Measurements from ENCODE around the gene PDGFA.
A peak's percentile ranks its signal among the peaks of the same experiment; 100 is the strongest.
"Not testable (repeated sequence)": the region's sequence is repeated elsewhere in the genome, so short reads cannot be mapped to it uniquely, and the experiment has no call there.

PDGFA gene

DNA sequence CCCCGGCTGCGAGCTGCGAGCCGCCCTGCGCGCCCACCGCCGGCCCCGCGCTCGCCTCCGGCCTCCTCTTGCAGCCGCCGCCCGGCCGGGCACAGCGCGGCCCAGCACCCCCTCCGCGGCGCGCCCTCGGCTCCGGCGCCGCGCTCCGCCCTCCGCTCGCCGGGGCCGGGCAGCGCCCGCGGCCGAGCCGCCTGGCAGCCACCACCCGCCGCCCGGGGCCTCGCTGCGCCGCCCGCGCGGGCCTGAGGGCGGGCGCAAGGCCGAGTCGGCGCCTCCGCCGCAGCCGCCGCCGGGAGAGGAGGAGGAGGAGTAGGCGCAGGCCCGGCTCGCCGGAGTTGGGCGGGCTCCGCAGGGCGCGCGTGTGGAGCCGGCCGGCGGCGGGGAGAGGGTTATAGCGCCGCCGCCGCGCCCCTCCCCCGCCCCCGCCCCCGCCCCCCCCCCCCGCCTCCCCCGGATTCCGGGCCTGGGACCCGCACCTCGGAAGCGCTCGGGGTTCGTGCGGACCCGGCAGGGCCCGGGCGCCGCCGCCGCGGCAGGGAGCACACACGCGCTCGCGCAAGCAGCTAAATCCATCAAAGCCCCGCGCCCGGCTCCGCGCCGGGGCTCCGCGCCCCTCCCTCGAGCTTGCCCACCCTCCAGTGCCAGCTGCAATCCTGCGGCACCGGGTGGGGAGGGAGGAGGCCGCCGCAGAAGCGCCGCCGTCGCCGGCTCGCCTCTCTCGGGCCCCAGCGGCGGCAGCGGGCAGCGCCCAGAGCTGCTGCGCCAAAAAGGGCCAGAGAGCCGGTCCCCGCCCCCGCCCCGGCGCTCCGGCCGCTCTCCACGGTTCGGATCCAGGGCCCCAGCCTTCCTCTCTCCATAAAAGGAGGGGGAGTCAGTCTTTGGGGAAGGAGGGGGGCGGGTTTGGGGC is at the start of gene PDGFA:
Gene PDGFA, minus strand, starts transcription at position 363 of the 907 bp plus-strand sequence. CDS start 845 bp downstream, outside the sequence.
- peak; percentile 21 for DNase-seq

DNA sequence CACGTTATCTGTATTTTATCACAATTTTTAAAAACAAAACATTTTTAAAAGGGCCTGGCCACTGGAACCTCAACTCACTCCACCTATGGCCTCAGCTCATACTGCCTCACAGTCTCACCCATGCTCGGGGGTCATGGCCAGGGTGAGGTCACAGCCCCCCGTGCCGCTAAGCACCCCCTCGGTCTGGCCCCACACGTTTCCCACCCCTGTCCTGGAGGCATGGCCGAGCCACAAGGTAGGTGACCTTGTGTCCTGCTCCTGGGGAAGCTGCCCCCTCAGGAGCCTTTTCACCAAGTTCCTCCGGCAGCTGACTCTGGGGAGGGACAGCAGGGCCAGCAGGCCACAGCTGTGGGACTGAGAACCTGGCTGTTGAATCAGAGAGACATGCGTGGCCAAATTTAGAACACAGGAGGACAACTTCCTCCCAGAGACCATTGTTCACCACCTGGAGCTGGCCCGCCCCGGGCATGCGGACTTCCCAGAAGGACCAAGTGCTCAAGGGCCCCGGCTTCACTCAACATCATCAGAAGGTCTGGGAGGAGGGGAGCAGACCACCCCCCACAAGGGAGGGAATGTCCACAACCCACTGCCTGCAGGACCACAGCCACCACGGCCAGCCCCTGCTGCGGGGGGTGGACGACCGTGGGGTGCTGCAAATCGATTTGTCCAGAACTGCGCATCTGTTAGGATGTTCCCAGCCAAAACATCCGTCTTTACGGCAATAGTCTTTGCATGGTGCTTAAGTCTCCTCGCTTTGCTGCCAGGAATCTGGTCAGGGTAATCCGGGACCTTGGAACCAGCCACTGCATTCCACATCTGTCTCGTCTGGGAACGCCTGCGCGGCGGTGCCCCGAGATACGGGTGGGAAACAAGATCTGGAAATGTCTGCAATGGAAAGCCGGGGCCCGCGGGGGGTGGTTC is 48.6 kb upstream of the PDGFA start:
- DNase-seq = no peak

GRCh38 chr7:567305-567883 is 47.7 kb upstream of the PDGFA start:
- DNase-seq = no peak

- DNase-seq = no peak
Observed at GRCh38 chr7:566100-566499, 46.5 kb upstream of the PDGFA start.

DNA sequence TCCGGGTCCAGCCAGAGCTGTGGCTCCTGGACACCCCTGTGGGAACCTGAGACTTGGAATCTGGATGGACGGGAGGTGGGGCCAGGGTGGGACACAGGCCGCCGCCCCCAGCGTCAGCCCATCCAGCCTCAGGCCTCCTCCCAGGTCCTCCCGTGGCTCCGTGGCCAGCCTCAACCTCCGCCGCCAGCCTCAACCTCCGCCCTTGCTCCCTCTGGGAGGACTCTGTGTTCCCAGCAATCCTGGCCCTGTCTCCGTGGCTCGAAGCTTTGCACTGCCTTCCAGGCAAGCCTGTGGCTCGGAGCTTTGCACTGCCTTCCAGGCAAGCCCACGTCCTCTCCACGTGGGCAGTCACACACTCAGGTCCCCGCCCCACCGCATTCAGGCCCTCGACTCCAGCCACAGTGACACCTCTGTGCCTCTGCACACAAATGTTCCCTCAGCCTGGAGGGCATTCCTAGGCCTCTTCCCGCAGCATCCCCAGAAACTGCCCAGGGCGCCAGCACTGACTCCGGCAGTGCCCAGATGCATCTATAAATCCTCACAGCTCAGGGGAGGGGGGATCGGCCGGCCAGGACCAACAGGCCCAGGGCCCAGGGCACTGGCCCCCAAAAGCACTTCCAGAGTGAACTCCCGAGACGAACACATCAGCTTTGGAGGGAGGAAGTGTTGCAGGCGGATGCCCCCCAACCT is 44.7 kb upstream of the PDGFA start:
- DNase-seq = no peak

DNA sequence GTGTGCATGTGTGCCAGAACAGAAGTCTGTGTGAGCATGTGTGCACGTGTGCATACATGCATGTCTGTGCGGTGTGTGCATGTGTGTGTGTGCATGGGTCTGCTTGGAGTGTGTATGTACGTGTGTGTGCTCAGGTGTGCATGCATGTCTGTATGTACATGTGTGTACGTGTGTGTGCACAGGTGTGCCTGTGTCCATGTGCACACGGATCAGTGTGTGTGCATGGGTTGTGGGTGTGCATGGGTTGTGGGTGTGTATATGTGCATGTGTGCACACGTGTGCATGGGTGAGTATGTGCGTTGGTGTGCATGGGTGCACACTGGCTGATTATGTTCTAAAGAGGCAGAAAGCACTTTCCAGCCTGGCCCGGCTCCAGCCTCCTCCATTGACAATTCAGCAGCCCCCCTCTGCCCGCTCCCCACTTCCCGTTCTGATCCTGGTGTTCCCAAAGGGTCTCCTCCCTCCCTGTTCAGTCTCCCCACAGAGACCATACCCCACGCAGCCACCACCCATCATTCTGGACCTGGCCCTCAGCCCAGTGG is 44.1 kb upstream of the PDGFA start:
- DNase-seq = no peak

GRCh38 chr7:562789-563628 is 43.4 kb upstream of the PDGFA start:
- DNase-seq = no peak

GRCh38 chr7:562374-562675 is 42.7 kb upstream of the PDGFA start:
- DNase-seq = no peak

- no peak for DNase-seq
Observed at GRCh38 chr7:561631-562373, 42.2 kb upstream of the PDGFA start.

DNA sequence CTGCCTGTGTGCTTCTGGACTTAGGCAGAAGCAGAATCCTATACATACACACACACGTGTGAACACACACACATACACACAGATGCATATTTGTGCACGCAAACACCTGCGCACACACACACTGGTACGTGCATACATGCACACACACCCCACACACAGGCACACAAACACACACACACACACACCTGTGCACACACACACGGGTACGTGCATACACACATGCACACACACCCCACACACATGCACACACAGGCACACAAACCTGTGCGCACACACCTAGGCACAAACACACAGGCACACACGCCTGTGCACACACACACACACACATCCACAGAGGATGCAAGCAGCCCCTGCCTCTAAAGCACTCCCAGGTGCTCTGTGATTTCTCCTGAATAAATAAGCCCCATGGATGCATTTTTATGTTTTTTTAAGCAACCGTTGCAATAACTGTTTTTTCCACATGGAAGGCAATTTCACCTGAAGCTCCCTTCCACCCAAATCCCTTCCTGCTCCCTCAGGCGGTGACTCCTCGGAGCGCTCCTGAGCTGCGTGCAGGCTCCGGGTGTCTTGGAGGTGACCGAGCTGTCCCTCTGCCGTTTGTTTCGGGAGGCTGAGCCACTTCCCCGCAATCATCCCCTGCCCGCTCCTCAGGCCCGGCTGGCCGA is 41.5 kb upstream of the PDGFA start:
- no peak for DNase-seq

- DNase-seq = no peak
Observed at GRCh38 chr7:559396-559705, 39.7 kb upstream of the PDGFA start.

- DNase-seq = no peak
Observed at GRCh38 chr7:557558-557881, 37.9 kb upstream of the PDGFA start.

DNA sequence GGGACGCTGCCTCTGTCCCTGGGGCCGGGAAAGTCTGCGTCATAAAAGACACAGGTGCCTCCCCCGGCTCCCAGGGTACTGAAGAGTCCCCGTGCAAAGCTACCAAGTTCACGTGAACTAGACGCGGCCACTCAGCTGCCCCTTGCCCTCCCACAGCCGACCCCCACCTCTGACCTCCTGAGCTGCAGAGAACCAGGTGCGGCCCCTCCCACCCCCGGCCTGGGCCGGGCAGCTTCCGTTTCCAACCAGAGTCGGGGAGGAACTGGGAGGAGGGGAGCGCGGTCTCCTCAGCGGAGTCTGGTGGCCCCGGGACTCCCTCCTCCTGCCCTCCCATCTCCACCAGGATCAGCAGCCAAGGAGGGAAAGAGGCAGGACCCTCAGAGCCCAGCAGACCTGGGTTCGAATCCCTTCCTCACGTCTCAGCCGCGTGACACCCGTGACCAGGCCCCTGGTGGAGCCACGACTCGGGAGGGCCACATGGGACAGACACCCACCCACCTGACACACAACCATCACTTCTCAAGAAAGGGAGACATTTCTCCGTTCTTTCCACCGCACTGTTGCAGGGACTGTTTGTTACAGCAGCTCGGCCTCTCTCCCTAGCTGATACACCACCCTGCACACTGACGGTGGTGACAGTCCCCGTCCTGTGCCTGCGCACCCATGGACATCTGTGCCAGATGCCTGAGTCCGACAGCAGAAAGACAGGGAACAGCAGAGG is 37.4 kb upstream of the PDGFA start:
- no peak for DNase-seq

DNA sequence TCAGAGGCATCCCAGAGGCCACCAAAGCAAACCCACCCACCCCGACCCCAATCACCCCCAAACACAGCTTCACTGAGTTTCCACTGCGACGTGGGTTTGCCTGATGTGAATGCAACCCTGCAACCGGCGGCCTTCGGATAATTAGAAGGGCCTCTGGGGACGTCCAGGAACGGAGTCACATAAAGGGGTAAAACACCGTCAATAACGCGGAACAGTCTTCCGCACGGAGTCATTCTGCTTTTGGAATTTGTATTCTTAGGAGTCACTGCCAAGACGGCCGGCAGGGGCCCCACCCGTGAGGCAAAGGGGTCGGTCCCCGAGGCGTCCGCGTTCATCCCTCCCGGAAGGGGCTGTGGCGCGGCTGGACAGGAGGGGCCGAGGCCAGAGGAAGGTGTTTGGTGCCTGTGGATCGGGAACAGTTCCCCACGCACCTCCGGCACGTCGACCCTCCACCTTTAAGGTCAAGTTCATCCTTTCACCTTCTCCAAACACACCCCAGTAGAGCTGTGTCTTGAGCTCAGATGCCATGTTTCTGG is 36.7 kb upstream of the PDGFA start:
- no peak for DNase-seq

- no peak for DNase-seq
Observed at GRCh38 chr7:555551-556160, 36.0 kb upstream of the PDGFA start.

DNA sequence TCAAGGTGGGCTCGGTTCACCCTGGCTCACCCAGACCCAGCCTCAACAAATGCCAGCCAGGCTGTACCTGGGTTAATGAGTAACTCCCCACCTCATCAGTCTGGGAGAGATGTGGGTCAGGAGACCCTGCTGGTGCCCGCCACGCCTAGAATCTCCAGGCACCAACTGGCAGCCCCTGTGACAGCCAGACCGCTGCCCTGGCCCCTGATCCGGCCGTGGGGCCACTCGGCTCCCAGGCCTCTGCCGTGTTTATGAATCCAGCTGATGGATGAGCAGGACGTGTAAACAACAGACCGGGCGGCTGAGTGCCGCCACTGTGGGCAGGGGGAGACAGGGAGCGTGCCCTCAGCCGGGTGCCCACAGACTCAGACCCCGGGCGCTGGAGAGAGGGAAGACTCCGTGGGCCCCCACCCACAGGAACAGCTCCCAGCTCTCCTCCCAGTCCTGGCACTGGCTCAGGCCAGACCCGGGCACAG is 34.0 kb upstream of the PDGFA start:
- DNase-seq = no peak

- no peak for DNase-seq
Observed at GRCh38 chr7:552868-553635, 33.4 kb upstream of the PDGFA start.

DNA sequence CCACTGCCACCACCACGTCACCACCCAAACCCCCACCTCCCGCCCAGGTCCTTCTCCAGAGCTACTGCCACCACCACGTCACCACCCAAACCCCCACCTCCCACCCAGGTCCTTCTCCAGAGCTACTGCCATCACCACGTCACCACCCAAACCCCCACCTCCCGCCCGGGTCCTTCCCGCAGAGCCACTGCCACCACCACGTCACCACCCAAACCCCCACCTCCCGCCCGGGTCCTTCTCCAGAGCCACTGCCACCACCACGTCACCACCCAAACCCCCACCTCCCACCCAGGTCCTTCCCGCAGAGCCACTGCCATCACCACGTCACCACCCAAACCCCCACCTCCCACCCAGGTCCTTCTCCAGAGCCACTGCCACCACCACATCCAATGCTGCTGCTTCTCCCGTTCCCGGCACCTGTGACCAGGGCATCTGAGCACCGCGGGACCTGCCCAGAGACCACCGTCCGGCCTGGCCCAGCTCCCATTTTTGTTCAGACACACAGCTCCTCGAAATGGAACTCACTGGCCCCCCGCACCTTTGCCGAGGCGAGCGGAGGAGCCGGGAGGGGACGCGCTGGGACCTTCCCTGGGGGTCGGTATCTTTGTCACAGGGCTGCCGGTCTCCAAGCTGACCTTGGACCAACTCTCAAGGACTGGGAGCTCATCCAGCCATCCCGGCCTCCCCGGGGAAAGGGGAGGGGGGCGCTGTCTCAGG is 32.7 kb upstream of the PDGFA start:
- DNase-seq = not testable (repeated sequence)
